Colonic mucosa (tissue), 4 donors: ENCODE results near the gene APOL6. TPM values are rescaled to one million over a fixed set of nuclear protein-coding genes. Genes with fewer than 3 reads are reported as not detected.
"Not testable (repeated sequence)": the region's sequence is repeated elsewhere in the genome, so short reads cannot be mapped to it uniquely, and the experiment has no call there.

Source experiments
- DNase-seq: peaks from one replicate; pipeline ENCODE4 v3.0.0-alpha.2; 2020
- H3K27ac ChIP-seq: fragments of 200-600 bp; one replicate; pipeline ENCODE4 v1.8.0; 2021
- H3K27me3 ChIP-seq: fragments of 200-600 bp; one replicate; pipeline ENCODE4 v1.8.0; 2021
- H3K36me3 ChIP-seq: fragments of 200-600 bp; one replicate; pipeline ENCODE4 v1.8.0; 2021
- H3K4me1 ChIP-seq: fragments of 200-600 bp; one replicate; pipeline ENCODE4 v1.8.0; 2021; ENCODE audit warnings: mild to moderate bottlenecking
- H3K4me3 ChIP-seq: fragments of 200-600 bp; one replicate; pipeline ENCODE4 v1.8.0; 2021
- H3K9ac ChIP-seq, 2 donors: one replicate each; pipeline ENCODE4 v1.7.0; 2013; ENCODE audit warnings: control low read depth in 2 of 2, low read depth in 2 of 2, low read length in 2 of 2
- H3K9me3 ChIP-seq: fragments of 200-600 bp; one replicate; pipeline ENCODE4 v1.8.0; 2021
- intact Hi-C: fragments of 100-400 bp; cut with DNase I; formaldehyde crosslinking; loops from one replicate; pipeline ENCODE4 v1.14.1; 2022
- total RNA-seq, 2 donors: library from RNA; stranded (reverse); fragmentation: NEBNext Ultra II Directional in 1 of 2; extraction: Animal tissue kit (Norgen Biotek cat#: 25700) in 1 of 2; gene quantifications; one replicate each; pipeline ENCODE4 v1.2.1, GENCODE V29; 2021
- TF ChIP-seq, protein P1 (sequence below): fragments of 200-600 bp; IDR thresholded peaks from one replicate; pipeline ENCODE4 v1.8.0; 2022; ENCODE audit warnings: antibody characterized with exemption, mild to moderate bottlenecking
- donor health status: healthy.
- donor health status: DM: no; HTN: no; CAD: no.
- donor health status: DM: no; HTN: no; CAD: no.

The APOL6 gene
- total RNA-seq, 2 donors from 2014 or later, result 31.4 to 40.3 TPM

DNA sequence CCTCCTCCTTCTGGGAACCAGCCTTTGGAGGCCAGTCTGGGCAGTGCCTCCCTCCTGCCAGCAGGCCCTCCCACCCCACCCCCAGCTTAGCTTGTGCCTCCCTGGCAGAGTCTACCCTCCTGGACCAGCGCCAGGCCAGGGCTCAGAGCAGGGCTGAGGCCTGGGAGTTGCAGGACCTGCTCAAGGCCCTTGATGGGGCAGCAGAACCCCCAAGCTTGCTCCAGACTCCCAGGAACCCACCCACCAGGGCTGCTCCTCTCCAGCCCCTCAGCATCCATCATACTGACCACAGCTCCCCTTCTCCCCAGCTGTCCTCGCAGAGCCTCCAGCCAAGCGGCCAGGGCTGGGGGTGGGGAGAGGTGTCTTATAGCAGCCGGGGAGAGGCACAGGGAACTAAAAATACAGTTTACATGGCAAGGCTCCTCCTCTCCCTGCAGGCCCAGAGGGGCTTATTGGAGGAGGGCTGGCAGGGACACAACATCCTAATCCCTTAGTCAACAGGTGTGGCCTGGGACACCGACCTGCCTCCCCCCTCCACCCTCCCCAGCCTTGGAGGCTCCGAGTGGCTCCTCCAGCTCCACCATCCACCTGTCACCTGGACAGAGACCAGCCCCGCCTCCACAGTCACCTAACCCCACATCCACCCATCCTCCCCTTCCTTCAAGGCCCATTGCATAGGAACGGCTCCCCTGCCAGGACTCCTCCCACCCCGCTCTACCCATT lies 25.9 kb upstream of the APOL6 start:
- Histone ChIP-seq H3K9me3 (no peaks in the 10 kb centered on the region), H3K27ac (peak overlapping the region; percentile 37), H3K36me3 (no peaks in the 10 kb centered on the region), H3K9ac (peak overlapping the region; percentile 57 to 65), H3K27me3 (no peaks in the 10 kb centered on the region), H3K4me3 (no peak overlapping the region), H3K4me1 (no peaks in the 10 kb centered on the region)
- peak; percentile 63 for DNase-seq
- intact Hi-C loops, result loop anchor here (10.0 kb wide), 1 partner anchor 442 kb away; no protein-coding TSS in a partner anchor
- TF ChIP-seq, protein P1, sequence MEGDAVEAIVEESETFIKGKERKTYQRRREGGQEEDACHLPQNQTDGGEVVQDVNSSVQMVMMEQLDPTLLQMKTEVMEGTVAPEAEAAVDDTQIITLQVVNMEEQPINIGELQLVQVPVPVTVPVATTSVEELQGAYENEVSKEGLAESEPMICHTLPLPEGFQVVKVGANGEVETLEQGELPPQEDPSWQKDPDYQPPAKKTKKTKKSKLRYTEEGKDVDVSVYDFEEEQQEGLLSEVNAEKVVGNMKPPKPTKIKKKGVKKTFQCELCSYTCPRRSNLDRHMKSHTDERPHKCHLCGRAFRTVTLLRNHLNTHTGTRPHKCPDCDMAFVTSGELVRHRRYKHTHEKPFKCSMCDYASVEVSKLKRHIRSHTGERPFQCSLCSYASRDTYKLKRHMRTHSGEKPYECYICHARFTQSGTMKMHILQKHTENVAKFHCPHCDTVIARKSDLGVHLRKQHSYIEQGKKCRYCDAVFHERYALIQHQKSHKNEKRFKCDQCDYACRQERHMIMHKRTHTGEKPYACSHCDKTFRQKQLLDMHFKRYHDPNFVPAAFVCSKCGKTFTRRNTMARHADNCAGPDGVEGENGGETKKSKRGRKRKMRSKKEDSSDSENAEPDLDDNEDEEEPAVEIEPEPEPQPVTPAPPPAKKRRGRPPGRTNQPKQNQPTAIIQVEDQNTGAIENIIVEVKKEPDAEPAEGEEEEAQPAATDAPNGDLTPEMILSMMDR, result no peak

DNA sequence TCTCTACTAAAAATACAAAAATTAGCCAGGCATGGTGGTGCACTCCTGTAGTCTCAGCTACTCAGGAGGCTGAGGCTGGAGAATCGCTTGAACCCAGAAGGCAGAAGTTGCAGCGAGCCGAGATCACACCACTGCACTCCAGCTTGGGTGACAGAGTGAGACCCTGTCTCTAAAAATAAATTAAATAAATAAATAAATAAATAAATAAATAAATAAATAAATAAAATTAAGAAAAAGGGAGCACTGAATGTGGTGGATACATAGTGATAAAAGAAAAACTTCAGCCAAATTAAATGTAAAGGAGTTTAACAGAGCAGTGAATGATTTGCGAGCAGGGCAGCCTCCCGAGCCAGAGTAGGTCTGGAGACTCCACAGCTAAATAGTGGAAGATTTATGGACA lies 24.4 kb upstream of the APOL6 start:
- not testable (repeated sequence) for H3K9ac ChIP-seq, DNase-seq, H3K9me3 ChIP-seq, H3K27me3 ChIP-seq, H3K36me3 ChIP-seq, H3K27ac ChIP-seq, H3K4me3 ChIP-seq, H3K4me1 ChIP-seq
- intact Hi-C loops, result loop anchor here (10.0 kb wide), 1 partner anchor 441 kb away; no protein-coding TSS in a partner anchor

DNA sequence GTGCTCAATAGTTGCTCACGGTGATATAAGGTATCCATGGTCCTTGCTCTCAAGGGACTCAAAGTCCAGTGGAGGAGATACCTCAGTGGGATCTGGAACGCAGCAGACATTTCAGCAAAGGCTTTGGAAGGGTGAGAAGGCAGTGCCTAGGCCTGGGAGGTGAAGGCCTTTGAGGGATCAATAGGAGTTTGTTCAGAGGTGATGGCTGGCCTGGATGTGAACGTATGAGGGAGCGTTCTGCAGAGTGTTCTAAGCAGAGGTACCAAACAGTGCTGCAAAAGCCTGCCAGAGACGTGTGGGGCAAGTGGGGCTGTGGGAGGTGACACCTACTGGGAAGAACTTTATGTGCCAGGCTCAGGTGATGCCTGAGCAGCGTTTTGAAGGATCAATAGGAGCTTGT lies 23.7 kb upstream of the APOL6 start:
- no peak for DNase-seq
- H3K4me1 ChIP-seq, result no peaks in the 10 kb centered on the region
- TF ChIP-seq, protein P1, result no peak
- H3K27me3 ChIP-seq, result no peaks in the 10 kb centered on the region
- intact Hi-C loops, result loop anchor here (10.0 kb wide), 1 partner anchor 440 kb away; no protein-coding TSS in a partner anchor
- H3K36me3 ChIP-seq, result no peaks in the 10 kb centered on the region
- H3K9me3 ChIP-seq, result no peaks in the 10 kb centered on the region
- no peak overlapping the region for H3K9ac ChIP-seq
- H3K4me3 ChIP-seq, result no peak overlapping the region
- no peak overlapping the region for H3K27ac ChIP-seq

DNA sequence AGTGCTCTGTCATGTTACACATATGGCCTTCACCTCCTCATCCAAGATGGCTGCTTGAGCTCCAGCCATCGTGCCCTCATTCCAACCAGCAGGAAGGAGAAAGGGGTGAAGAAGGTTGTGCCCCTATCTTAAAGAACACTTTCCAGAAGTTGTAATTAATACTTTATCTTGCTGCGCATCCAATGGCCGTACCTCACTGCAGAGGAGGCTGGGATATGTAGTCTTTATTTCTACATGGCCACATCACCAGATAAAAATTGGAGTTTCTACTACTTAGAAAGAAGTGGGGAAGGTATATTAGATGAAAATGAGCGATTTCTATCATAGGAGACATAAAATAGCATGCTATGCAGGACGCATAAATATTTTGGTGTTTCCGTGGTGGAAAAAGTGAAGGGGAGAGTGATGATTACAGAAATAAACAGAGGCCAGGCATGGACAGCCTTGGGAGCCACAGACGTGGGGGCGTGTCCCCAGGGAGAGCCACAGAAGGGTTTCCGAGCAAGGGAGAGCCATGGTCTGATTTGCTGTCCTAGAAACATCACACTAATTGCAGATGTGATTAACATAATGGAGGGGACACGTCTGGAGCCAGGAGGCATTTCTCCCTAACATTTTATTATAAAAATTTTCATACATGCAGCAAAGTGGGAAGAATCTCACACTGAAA lies 22.3 kb upstream of the APOL6 start:
- TF ChIP-seq, protein P1, result no peak
- Histone ChIP-seq H3K27me3 (no peaks in the 10 kb centered on the region), H3K4me1 (no peaks in the 10 kb centered on the region), H3K36me3 (no peaks in the 10 kb centered on the region), H3K9me3 (no peaks in the 10 kb centered on the region), H3K4me3 (no peak overlapping the region), H3K9ac (no peak overlapping the region), H3K27ac (no peak overlapping the region)
- intact Hi-C loops, result loop anchor here (5.0 to 10.0 kb wide), 3 partner anchors 296 to 496 kb away; no protein-coding TSS in a partner anchor
- DNase-seq, result no peak

DNA sequence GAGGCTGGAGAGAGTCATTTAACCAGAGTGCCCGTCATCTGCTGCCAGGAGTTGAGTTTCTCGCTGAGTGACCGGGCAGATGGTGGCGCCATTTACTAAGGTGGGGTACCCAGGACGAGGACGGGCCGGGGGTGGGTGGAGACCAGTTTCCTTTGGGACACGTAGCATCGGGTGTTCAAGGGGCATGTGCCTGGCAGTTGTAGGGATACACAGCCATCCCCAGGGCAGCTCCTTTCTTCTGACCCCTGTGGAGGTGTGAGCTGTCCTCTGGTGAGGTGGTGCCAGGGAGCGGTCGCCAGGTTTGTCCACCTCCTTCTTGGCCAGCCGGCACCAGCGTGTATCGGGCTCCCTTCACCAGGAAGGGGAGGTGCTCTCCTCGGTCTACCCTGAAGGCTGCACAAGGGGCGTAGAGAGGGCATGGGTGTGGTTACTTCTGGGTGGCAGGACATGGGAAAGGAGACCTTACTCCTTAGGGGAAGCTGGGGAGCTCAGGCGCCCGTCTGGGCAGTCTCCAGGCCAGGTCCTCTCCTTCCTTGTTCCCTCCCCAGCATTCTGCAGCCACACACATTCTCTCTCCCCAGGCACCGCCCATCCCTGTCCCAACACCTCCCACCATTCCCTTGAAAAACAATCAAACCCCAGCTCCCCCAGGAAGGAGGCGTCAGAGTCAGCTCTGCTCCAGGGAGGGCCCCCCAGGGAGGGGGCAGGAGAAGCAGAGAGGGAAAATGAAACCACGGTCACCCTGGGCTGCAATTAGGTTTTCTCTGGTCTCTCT lies 20.8 kb upstream of the APOL6 start:
- DNase-seq, result peak; percentile 91
- H3K27ac ChIP-seq, result peak overlapping the region; percentile 96
- TF ChIP-seq, protein P1, result peak; percentile 35
- peak overlapping the region; percentile 69 to 93 for H3K9ac ChIP-seq
- H3K9me3 ChIP-seq, result no peaks in the 10 kb centered on the region
- H3K4me1 ChIP-seq, result no peaks in the 10 kb centered on the region
- H3K27me3 ChIP-seq, result no peaks in the 10 kb centered on the region
- no peaks in the 10 kb centered on the region for H3K36me3 ChIP-seq
- peak overlapping the region; percentile 50 for H3K4me3 ChIP-seq
- intact Hi-C loops, result loop anchor here (5.0 to 10.0 kb wide), 3 partner anchors 295 to 495 kb away; no protein-coding TSS in a partner anchor
